Endothelial cell of umbilical vein (primary cell): ENCODE results near the gene ATG4D. TPM values are rescaled to one million over a fixed set of nuclear protein-coding genes. Genes with fewer than 3 reads are reported as not detected.
"Not testable (repeated sequence)": the region's sequence is repeated elsewhere in the genome, so short reads cannot be mapped to it uniquely, and the experiment has no call there.

ENCODE experiments used
- BruUV-seq: library from RNA; stranded (reverse); fragments of 400-500 nt; replicated peaks from 2 replicates; lab custom pipeline; 2021; lab: Mats Ljungman, UMichigan
- CTCF ChIA-PET: fragments of 300-600, 350-600 bp; sonication (Branson Sonifier 250); formaldehyde crosslinking; loops from one replicate; lab custom pipeline; 2021; ENCODE audit warnings: antibody characterized with exemption, inconsistent platforms; lab: Charles Lee
- POLR2A ChIA-PET: fragments of 300-600, 350-600 bp; sonication (Branson Sonifier 250); formaldehyde crosslinking; loops from one replicate; lab custom pipeline; 2021; ENCODE audit warnings: antibody characterized with exemption, inconsistent platforms; lab: Charles Lee
- DNase-seq: peaks from one replicate; pipeline ENCODE4 v3.0.0-alpha.2; 2011; ENCODE audit warnings: low read depth, low spot score
- FAIRE-seq: peaks from 2 replicates; lab custom pipeline; 2011; peaks lifted over from hg19 to GRCh38; lab: Jason Lieb, UNC
- H2AFZ ChIP-seq: 2 replicates; pipeline ENCODE4 v1.6.0; 2012; ENCODE audit warnings: low read depth, low read length, control low read depth, inconsistent platforms
- H3K27ac ChIP-seq: 2 replicates; pipeline ENCODE4 v1.5.1; 2011; ENCODE audit warnings: low read depth, mild to moderate bottlenecking, control low read depth, low read length, moderate library complexity; ENCODE audit not compliant: insufficient read depth
- H3K27me3 ChIP-seq, 2 experiments: 2 replicates each; pipeline versions ENCODE4 v1.6.0 to v1.6.1; 2011; ENCODE audit warnings: low read length in 2 of 2, mixed read lengths in 1 of 2; ENCODE audit not compliant: control insufficient read depth in 2 of 2, insufficient read depth in 2 of 2
- H3K36me3 ChIP-seq, 2 experiments: 2 replicates in 1 of 2; 3 replicates in 1 of 2; pipeline ENCODE4 v1.5.1; 2011; ENCODE audit warnings: low read length in 2 of 2, mild to moderate bottlenecking in 1 of 2, moderate library complexity in 1 of 2; ENCODE audit not compliant: control insufficient read depth in 2 of 2, insufficient read depth in 2 of 2; ENCODE audit errors: extremely low read depth in 1 of 2
- H3K4me1 ChIP-seq: 3 replicates; pipeline ENCODE4 v1.5.1; 2011; ENCODE audit warnings: mild to moderate bottlenecking, low read length; ENCODE audit not compliant: control insufficient read depth, insufficient read depth; ENCODE audit errors: extremely low read depth
- H3K4me2 ChIP-seq: 2 replicates; pipeline ENCODE4 v1.6.1; 2011; ENCODE audit warnings: low read length, control low read depth, mixed read lengths; ENCODE audit not compliant: insufficient read depth
- H3K4me3 ChIP-seq, 3 experiments: fragments of 200-600 bp in 1 of 3; sonication (generic), shearing (Covaris generic) in 1 of 3; replicated peaks in 1 of 3; 2 replicates each; pipeline ENCODE4 v1.5.1; 2011 to 2016; ENCODE audit warnings: control low read depth in 3 of 3, low read length in 3 of 3, mild to moderate bottlenecking in 2 of 3, inconsistent platforms in 1 of 3, low read depth in 1 of 3, moderate library complexity in 1 of 3; ENCODE audit not compliant: insufficient read depth in 1 of 3
- H3K79me2 ChIP-seq: 2 replicates; pipeline ENCODE4 v1.6.0; 2012; ENCODE audit warnings: low read length, inconsistent platforms; ENCODE audit not compliant: control insufficient read depth, insufficient read depth
- H3K9ac ChIP-seq: replicated peaks from 2 replicates; pipeline ENCODE3; 2011; ENCODE audit warnings: low read length, control low read depth; ENCODE audit not compliant: insufficient read depth; ENCODE audit errors: extremely low read depth
- H3K9me1 ChIP-seq: replicated peaks from 3 replicates; pipeline ENCODE4 v1.6.0; 2011; ENCODE audit warnings: mild to moderate bottlenecking, low read length; ENCODE audit not compliant: control insufficient read depth, insufficient read depth; ENCODE audit errors: extremely low read depth
- H3K9me3 ChIP-seq: replicated peaks from 2 replicates; pipeline ENCODE4 v1.5.1; 2012; ENCODE audit warnings: low read length, inconsistent platforms; ENCODE audit not compliant: control insufficient read depth, insufficient read depth
- H4K20me1 ChIP-seq: replicated peaks from 2 replicates; pipeline ENCODE3; 2011; ENCODE audit warnings: mild to moderate bottlenecking, low read length; ENCODE audit not compliant: control insufficient read depth, insufficient read depth; ENCODE audit errors: extremely low read depth
- CTCF ChIP-seq, 2 donors: IDR thresholded peaks; 1 replicate in 1 of 2; 2 replicates in 1 of 2; pipeline ENCODE4 v1.5.1; 2011; ENCODE audit warnings: low read length in 2 of 2, mild to moderate bottlenecking in 2 of 2, moderate library complexity in 2 of 2, control low read depth in 1 of 2, inconsistent platforms in 1 of 2, low read depth in 1 of 2; ENCODE audit not compliant: insufficient read depth in 1 of 2; ENCODE audit errors: extremely low read depth in 1 of 2
- EZH2 ChIP-seq: IDR thresholded peaks from 2 replicates; pipeline ENCODE4 v1.6.1; 2012; ENCODE audit warnings: borderline replicate concordance, low read depth, mild to moderate bottlenecking, moderate library complexity, low read length, inconsistent platforms; ENCODE audit not compliant: severe bottlenecking
- JUN ChIP-seq: IDR thresholded peaks from 2 replicates; pipeline ENCODE4 v1.6.1; 2011; ENCODE audit warnings: borderline replicate concordance, low read depth; ENCODE audit not compliant: insufficient read length, insufficient read depth
- MYC ChIP-seq: IDR thresholded peaks from one replicate; pipeline ENCODE4 v1.6.1; 2011; ENCODE audit warnings: mild to moderate bottlenecking, low read depth, low read length
- POLR2AphosphoS5 ChIP-seq: IDR thresholded peaks from 2 replicates; pipeline ENCODE4 v1.6.1; 2012; ENCODE audit warnings: low read depth, mild to moderate bottlenecking, control low read depth, low read length, moderate library complexity; ENCODE audit not compliant: insufficient read depth
- dilution Hi-C: fragments of 300-500 bp; cut with MboI; formaldehyde crosslinking; loops from one replicate; pipeline ENCODE4 v1.15.0; 2019; ENCODE audit warnings: low sequenced_read_pairs; ENCODE audit not compliant: extremely low pct_ligation_motif_present
- intact Hi-C: fragments of 100-400 bp; cut with micrococcal nuclease; formaldehyde crosslinking; loops from one replicate; pipeline ENCODE4 v1.10.0; 2022
- polyA plus RNA-seq, 4 experiments: library from polyadenylated mRNA; depleted of rRNA in 3 of 4; stranded (reverse) in 3 of 4; unstranded in 1 of 4; fragments of >200 nt; gene quantifications; 2 replicates each; pipeline versions ENCODE4 v1.2.1 to v1.2.3, GENCODE V29; 2011 to 2012; ENCODE audit warnings: missing spikeins in 1 of 4
- total RNA-seq: library from RNA; stranded (reverse); gene quantifications from 2 replicates; pipeline ENCODE4 v1.2.3, GENCODE V29; 2021
- TF ChIP-seq, protein P1 (sequence below): IDR thresholded peaks from 2 replicates; pipeline ENCODE4 v1.6.1; 2011; ENCODE audit not compliant: insufficient read depth, insufficient read length

The ATG4D gene
- total and polyA plus RNA-seq, 2 donors (not counting 3 experiments of a cell fraction or from before 2014, with no cell fraction given): 19.8 to 24.9 TPM

GRCh38 chr19:10538204-10538983 is 5.3 kb upstream of the ATG4D start:
- H3K4me1 ChIP-seq: peaks cover 3% of the 10 kb centered on the region
- DNase-seq (no peak), FAIRE-seq (no peak)
- H3K9me3 ChIP-seq: no peaks in the 10 kb centered on the region
- dilution Hi-C loops: no loop called here
- ChIA-PET CTCF (interaction anchor here (0.7 to 1.3 kb wide), 5 partner anchors 11 to 161 kb away, joined by 3 to 9 read pairs (median 4); no protein-coding TSS in a partner anchor), POLR2A (no interaction called here)
- H3K9me1 ChIP-seq: no peaks in the 10 kb centered on the region
- H3K36me3 ChIP-seq: no peaks in the 10 kb centered on the region
- no peak overlapping the region for H3K4me3 ChIP-seq
- H3K27ac ChIP-seq: no peak overlapping the region
- no peaks in the 10 kb centered on the region for H3K79me2 ChIP-seq
- H3K9ac ChIP-seq: no peak overlapping the region
- no peaks in the 10 kb centered on the region for H4K20me1 ChIP-seq
- BruUV-seq: no TSS peak
- no peak for TF ChIP-seq CTCF (IDR thresholded peaks at IDR 0.05; ENCODE audit: extremely low read depth in 1 of 2, insufficient read depth in 1 of 2, low read depth in 1 of 2, low read length in 2 of 2)
- TF ChIP-seq, protein P1, sequence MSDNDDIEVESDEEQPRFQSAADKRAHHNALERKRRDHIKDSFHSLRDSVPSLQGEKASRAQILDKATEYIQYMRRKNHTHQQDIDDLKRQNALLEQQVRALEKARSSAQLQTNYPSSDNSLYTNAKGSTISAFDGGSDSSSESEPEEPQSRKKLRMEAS: no peak
- TF ChIP-seq JUN: no peak
- TF ChIP-seq EZH2: no peak
- TF ChIP-seq POLR2AphosphoS5: no peak
- TF ChIP-seq MYC: no peak
- H2AFZ ChIP-seq: no peak overlapping the region
- intact Hi-C loops: no loop called here
- no peak overlapping the region for H3K4me2 ChIP-seq
- H3K27me3 ChIP-seq: peaks cover 0 to 2% of the 10 kb centered on the region in 2 experiments

DNA sequence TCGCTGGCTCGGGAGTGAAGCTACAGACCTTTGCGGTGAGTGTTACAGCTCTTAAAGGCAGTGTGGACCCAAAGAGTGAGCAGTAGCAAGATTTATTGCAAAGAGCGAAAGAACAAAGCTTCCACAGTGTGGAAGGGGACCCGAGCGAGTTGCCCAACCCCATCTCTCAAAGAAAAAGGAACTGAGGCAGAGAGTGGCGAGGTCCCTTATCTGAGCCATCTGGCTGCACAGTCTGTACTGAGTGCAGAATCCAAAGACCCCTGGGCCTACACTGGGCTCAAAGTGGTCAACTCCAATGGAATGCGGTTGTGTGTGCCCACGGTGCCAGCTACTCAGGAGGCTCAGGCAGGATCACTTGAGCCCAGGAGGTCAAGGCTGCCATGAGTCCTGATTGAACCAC is 4.7 kb upstream of the ATG4D start:
- H3K9me1 ChIP-seq, H3K4me3 ChIP-seq, BruUV-seq, H3K9me3 ChIP-seq, FAIRE-seq, DNase-seq, H2AFZ ChIP-seq, H3K4me2 ChIP-seq, H3K9ac ChIP-seq, POLR2A ChIA-PET, H3K4me1 ChIP-seq, H3K36me3 ChIP-seq, H3K79me2 ChIP-seq, H3K27ac ChIP-seq, intact Hi-C loops, dilution Hi-C loops, H4K20me1 ChIP-seq, H3K27me3 ChIP-seq: not testable (repeated sequence)
- CTCF ChIA-PET: interaction anchor here (0.6 to 1.4 kb wide), 2 partner anchors 26 to 31 kb away, joined by 3 read pairs; no protein-coding TSS in a partner anchor
